A673 (cell line): ENCODE data around the gene C1GALT1C1L.
"Not testable (repeated sequence)": the region's sequence is repeated elsewhere in the genome, so short reads cannot be mapped to it uniquely, and the experiment has no call there.

Experiments
- CTCF ChIP-seq: fragments of 300-800, 200-600 bp; sonication (generic); conservative IDR thresholded peaks from 2 replicates; pipeline ENCODE4 v1.5.1; 2017; ENCODE audit warnings: low read depth, mild to moderate bottlenecking, antibody characterized with exemption, low read length, moderate library complexity, mixed read lengths
- EZH2 ChIP-seq: fragments of 200-600 bp; sonication (generic); IDR thresholded peaks from 2 replicates; pipeline ENCODE4 v1.6.1; 2017; ENCODE audit warnings: borderline replicate concordance, low read depth, mild to moderate bottlenecking, mixed read lengths, antibody characterized with exemption, low read length; ENCODE audit not compliant: poor library complexity, severe bottlenecking

GRCh38 chr2:43636153-43636552 is 40.1 kb downstream of the C1GALT1C1L start:
- TF ChIP-seq CTCF, EZH2: not testable (repeated sequence)
